GM19239 (cell line): ENCODE measurements around the gene ACSS3.

Source experiments
- DNase-seq: peaks from one replicate; pipeline ENCODE4 v3.0.0; 2011; ENCODE audit warnings: low spot score; ENCODE audit not compliant: insufficient read length
- FAIRE-seq: peaks from 2 replicates; lab custom pipeline; 2011; peaks lifted over from hg19 to GRCh38; lab: Jason Lieb, UNC

ACSS3 gene

GRCh38 chr12:81212996-81213696 is 135.3 kb downstream of the ACSS3 start:
- DNase-seq: no peak
- FAIRE-seq: no peak

GRCh38 chr12:81216739-81217138 is 138.9 kb downstream of the ACSS3 start:
- DNase-seq: no peak
- no peak for FAIRE-seq

DNA sequence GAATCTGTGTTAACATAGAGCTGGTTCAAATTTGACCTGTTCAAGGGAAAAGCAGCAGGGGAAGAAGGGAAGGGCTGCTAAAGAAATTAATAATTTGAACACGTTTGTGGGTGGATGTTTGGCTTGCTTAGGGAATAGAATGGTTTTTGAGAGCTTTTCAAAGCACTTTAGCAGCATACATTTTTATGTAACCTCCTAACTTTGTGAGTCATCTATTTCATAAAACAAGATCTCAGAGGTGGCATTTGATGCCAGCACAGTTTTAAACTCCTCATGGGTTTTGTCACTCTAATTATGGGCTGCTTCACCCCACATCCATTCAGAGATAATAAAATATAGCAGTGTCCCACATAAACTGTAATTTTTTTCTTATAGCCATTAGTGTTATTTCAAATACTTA is 143.8 kb downstream of the ACSS3 start:
- FAIRE-seq (no peak), DNase-seq (no peak)

- DNase-seq (no peak), FAIRE-seq (no peak)
These were observed 145.1 kb downstream of the ACSS3 start for GRCh38 chr12:81222846-81223592.

DNA sequence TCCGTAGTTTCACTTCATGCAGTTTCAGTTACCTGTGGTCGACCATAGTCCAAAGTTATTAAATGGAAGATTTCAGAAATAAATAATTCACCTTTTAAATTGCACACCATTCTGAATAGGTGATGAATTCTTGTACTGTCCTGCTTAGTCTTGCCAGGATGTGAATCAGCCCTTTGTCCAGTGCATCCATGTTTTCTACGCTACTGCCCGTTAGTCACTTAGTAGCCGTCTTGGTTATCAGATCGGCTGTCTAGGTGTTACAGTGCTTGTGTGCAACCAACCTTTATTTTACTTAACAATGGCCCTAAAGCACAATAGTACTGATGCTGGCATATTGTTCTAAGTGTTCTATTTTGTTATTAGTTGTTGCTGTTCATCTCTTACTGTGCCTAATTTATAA is 146.7 kb downstream of the ACSS3 start:
- FAIRE-seq: no peak
- no peak for DNase-seq

DNA sequence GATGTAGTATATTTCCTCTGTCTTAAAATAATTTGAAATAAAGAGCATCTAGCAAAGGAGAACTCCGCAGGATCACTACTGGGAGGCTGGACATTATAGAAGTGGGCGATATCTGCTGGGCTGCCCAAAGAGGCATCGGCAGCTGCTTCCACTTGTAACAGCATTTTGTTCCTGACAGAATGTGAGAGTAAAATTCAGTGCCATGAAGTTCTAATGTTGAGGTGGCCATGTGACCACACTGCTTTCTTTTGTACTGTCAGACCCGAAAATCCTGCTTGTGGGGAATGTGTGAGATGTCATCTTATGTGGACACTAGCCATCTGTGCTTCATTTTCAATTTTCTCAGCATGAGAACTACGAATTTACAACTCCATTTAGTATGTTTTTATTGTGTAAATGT is 151.9 kb downstream of the ACSS3 start:
- FAIRE-seq (no peak), DNase-seq (no peak)

- DNase-seq (no peak), FAIRE-seq (no peak)
These were observed 153.9 kb downstream of the ACSS3 start for GRCh38 chr12:81231574-81232368.

GRCh38 chr12:81245458-81245857 is 167.6 kb downstream of the ACSS3 start:
- FAIRE-seq: no peak
- no peak for DNase-seq

DNA sequence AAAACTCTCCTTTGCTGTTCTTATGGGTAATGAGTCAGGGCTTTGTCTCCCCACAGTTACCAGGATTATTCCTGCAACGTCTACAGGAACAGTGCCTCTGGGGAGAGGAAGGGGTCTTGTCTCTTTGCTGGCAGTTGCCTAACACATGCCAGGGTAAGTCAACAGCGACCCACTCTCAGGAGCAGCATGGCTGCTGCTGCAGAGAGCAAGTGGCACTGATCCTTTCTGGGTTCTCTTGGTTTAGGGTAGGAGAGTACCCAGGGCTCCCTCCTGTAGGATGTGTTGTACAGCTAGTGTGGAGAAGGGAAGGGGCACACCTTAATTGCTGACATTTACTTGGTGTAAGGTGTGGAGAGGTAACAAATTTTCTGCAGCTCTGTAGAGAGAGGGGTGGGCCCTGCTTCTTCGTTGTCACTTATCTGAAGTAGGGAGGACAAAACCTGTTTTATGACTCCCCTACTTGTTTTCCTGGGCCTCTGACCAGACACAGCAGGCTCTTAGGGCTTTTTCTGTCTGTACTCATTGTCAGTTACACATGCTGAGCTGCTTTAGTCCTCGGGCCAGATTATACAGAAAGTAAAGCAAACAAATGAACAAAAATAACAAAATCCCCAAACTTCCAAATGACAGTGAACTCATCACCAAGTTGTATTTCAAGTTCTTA is 168.2 kb downstream of the ACSS3 start:
- DNase-seq (no peak), FAIRE-seq (no peak)

- no peak for FAIRE-seq
- no peak for DNase-seq
These were observed 172.1 kb downstream of the ACSS3 start for GRCh38 chr12:81249976-81250375.

GRCh38 chr12:81252228-81252627 is 174.3 kb downstream of the ACSS3 start:
- DNase-seq: no peak
- no peak for FAIRE-seq

GRCh38 chr12:81253360-81253759 is 175.5 kb downstream of the ACSS3 start:
- no peak for FAIRE-seq
- DNase-seq: no peak

DNA sequence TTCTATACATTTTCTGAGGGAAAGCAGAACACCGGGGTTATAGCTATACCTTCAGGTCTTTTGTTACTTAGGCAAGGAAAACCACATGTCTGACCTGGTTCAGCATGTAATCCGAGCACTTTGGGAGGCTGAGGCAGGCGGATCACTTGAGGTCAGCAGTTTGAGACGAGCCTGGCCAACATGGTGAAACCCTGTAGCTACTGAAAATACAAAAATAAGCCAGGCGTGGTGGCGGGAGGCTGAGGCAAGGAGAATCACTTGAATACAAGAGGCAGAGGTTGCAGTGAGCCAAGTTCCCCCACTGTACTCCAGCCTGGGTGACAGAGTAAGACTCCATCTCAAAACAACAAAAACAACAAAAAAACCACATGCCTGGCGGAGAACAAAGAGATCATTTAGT is 177.6 kb downstream of the ACSS3 start:
- no peak for DNase-seq
- no peak for FAIRE-seq

GRCh38 chr12:81255947-81256346 is 178.1 kb downstream of the ACSS3 start:
- DNase-seq: no peak
- no peak for FAIRE-seq

GRCh38 chr12:81257947-81258551 is 180.2 kb downstream of the ACSS3 start:
- FAIRE-seq: no peak
- DNase-seq: no peak

DNA sequence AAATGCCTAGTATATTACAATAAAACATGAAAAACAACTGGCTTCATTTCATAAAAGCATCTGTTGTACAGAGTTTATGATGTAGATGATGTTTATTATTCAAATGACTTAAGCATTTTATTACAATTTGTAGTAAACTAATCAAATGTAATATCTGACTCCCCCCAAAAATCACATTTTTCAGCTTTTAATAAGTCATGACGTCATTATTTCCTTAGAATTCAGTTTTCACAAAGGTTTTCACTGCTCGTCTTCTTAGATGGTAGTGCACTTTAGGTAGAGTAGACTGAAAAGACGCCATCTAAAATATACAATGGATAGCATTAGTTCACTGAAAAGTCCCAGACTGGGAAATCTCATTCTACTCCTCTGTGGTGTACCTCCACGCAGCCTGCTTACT is 181.5 kb downstream of the ACSS3 start:
- FAIRE-seq (no peak), DNase-seq (no peak)

DNA sequence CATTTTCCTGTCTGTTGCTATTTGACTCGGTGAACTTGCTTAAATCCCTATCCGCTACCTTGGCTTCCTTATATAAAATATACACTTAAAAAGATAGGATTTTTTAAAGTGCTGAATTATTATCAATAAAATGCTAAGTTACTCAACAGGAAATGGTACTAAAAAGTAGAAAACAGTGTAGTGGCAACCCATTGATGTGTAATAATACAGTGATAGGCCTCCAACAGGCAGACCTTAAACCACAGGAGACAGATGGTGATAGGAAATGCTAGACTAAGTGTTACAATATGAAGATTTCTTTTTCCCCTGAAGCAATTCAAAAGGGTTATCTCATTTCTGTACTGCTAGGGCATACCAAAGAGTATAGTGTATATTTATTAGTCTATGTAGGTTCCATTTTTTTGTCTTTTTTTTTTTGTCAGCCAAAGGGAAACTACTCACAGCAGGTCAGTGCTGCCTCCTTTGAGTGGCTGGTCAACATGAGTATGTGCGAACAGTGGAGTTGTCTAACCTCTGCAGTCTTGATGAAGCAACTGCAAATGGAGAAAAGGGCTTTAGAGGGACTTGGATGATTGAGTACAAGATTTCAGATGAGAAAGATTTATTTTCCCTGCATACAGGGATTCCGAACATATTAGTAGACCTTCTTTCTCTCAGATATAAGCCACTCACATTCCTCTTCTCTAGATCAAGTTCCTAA is 183.8 kb downstream of the ACSS3 start:
- DNase-seq (no peak), FAIRE-seq (no peak)

- FAIRE-seq: no peak
- no peak for DNase-seq
These were observed 185.2 kb downstream of the ACSS3 start for GRCh38 chr12:81263072-81263471.

DNA sequence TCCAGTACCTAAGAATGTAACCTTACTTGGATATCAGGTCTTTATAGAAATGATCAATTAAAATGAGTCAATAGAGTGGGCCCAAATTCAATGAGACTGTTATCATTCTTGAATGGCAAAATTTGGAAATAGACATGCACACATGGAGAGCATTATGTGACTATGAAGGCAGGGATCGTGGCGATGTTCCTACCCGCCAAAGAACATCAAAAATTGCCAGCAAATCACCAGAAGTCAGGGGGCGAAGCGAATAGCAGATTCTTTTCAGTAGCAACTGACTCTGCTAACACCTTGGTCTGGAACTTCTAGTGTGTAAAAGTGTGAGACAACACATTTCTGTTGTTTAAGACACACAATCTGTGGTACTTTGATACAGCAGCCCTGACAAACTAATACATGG is 192.5 kb downstream of the ACSS3 start:
- DNase-seq (no peak), FAIRE-seq (no peak)
